ENCODE data around the gene POMT1.
"Not testable (repeated sequence)": the region's sequence is repeated elsewhere in the genome, so short reads cannot be mapped to it uniquely, and the experiment has no call there.

The POMT1 gene

GRCh38 chr9:131502781-131503625 lies at the start of gene POMT1:
Gene POMT1 (plus strand): TSS chr9:131502918. CDS start chr9:131504219, 1,301 bp downstream.
- DNase-seq (ENCODE audit: insufficient read length, low spot score) (peak; percentile 94), FAIRE-seq (peak; percentile 90)

GRCh38 chr9:131454028-131454427 lies 48.7 kb upstream of the POMT1 start:
- no peak for DNase-seq (ENCODE audit: insufficient read length, low spot score)
- no peak for FAIRE-seq

GRCh38 chr9:131455655-131456054 lies 47.1 kb upstream of the POMT1 start:
- DNase-seq (ENCODE audit: insufficient read length, low spot score); FAIRE-seq: not testable (repeated sequence)

- DNase-seq (ENCODE audit: insufficient read length, low spot score) (no peak), FAIRE-seq (no peak)
These were observed 45.0 kb upstream of the POMT1 start for GRCh38 chr9:131457746-131458145.

- no peak for DNase-seq (ENCODE audit: insufficient read length, low spot score)
- FAIRE-seq, result no peak
These were observed 43.7 kb upstream of the POMT1 start for GRCh38 chr9:131459056-131459455.

- FAIRE-seq (no peak), DNase-seq (ENCODE audit: insufficient read length, low spot score) (no peak)
These were observed 41.6 kb upstream of the POMT1 start for GRCh38 chr9:131461166-131461565.

GRCh38 chr9:131464354-131465000 lies 38.2 kb upstream of the POMT1 start:
- DNase-seq (ENCODE audit: insufficient read length, low spot score) (no peak), FAIRE-seq (no peak)

- DNase-seq (ENCODE audit: insufficient read length, low spot score), result no peak
These were observed 37.3 kb upstream of the POMT1 start for GRCh38 chr9:131465401-131465800.

GRCh38 chr9:131467214-131467935 lies 35.3 kb upstream of the POMT1 start:
- FAIRE-seq, result no peak
- no peak for DNase-seq (ENCODE audit: insufficient read length, low spot score)

More at GRCh38 chr9:131465401-131465800, 37.3 kb upstream of the POMT1 start:
- FAIRE-seq, result no peak

GRCh38 chr9:131468031-131468430 lies 34.7 kb upstream of the POMT1 start:
- no peak for DNase-seq (ENCODE audit: insufficient read length, low spot score)
- FAIRE-seq, result no peak

- no peak for FAIRE-seq
- DNase-seq (ENCODE audit: insufficient read length, low spot score), result no peak
These were observed 33.4 kb upstream of the POMT1 start for GRCh38 chr9:131469356-131469755.

- DNase-seq (ENCODE audit: insufficient read length, low spot score), result no peak
- no peak for FAIRE-seq
These were observed 32.8 kb upstream of the POMT1 start for GRCh38 chr9:131469951-131470350.

GRCh38 chr9:131470581-131470991 lies 32.1 kb upstream of the POMT1 start:
- DNase-seq (ENCODE audit: insufficient read length, low spot score) (no peak), FAIRE-seq (no peak)

GRCh38 chr9:131472085-131472484 lies 30.6 kb upstream of the POMT1 start:
- FAIRE-seq; DNase-seq (ENCODE audit: insufficient read length, low spot score): not testable (repeated sequence)

- FAIRE-seq (no peak), DNase-seq (ENCODE audit: insufficient read length, low spot score) (no peak)
These were observed 29.4 kb upstream of the POMT1 start for GRCh38 chr9:131473198-131473885.

GRCh38 chr9:131473891-131474290 lies 28.8 kb upstream of the POMT1 start:
- FAIRE-seq (no peak), DNase-seq (ENCODE audit: insufficient read length, low spot score) (no peak)

- FAIRE-seq (no peak), DNase-seq (ENCODE audit: insufficient read length, low spot score) (no peak)
These were observed 28.0 kb upstream of the POMT1 start for GRCh38 chr9:131474711-131475110.

GRCh38 chr9:131475111-131475955 lies 27.4 kb upstream of the POMT1 start:
- no peak for FAIRE-seq
- no peak for DNase-seq (ENCODE audit: insufficient read length, low spot score)

GRCh38 chr9:131475956-131476776 lies 26.6 kb upstream of the POMT1 start:
- DNase-seq (ENCODE audit: insufficient read length, low spot score) (no peak), FAIRE-seq (no peak)

All from HTR-8/SVneo (cell line).